Stimulated activated CD8-positive, alpha-beta memory T cell treated with anti-CD3 and anti-CD28 coated beads, Interleukin-4, amount 100 ng/mL, for 24 hours (primary cell): ENCODE data around the gene CCDC127.
A peak's percentile ranks its signal among the peaks of the same experiment; 100 is the strongest.
"Not testable (repeated sequence)": the region's sequence is repeated elsewhere in the genome, so short reads cannot be mapped to it uniquely, and the experiment has no call there.

Source experiments
- DNase-seq: peaks from one replicate; pipeline ENCODE4 v3.0.0-alpha.2; 2020; ENCODE audit warnings: low read depth

CCDC127 gene, protein sequence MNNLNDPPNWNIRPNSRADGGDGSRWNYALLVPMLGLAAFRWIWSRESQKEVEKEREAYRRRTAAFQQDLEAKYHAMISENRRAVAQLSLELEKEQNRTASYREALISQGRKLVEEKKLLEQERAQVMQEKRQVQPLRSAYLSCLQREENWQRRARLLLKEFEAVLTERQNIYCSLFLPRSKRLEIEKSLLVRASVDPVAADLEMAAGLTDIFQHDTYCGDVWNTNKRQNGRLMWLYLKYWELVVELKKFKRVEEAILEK

DNA sequence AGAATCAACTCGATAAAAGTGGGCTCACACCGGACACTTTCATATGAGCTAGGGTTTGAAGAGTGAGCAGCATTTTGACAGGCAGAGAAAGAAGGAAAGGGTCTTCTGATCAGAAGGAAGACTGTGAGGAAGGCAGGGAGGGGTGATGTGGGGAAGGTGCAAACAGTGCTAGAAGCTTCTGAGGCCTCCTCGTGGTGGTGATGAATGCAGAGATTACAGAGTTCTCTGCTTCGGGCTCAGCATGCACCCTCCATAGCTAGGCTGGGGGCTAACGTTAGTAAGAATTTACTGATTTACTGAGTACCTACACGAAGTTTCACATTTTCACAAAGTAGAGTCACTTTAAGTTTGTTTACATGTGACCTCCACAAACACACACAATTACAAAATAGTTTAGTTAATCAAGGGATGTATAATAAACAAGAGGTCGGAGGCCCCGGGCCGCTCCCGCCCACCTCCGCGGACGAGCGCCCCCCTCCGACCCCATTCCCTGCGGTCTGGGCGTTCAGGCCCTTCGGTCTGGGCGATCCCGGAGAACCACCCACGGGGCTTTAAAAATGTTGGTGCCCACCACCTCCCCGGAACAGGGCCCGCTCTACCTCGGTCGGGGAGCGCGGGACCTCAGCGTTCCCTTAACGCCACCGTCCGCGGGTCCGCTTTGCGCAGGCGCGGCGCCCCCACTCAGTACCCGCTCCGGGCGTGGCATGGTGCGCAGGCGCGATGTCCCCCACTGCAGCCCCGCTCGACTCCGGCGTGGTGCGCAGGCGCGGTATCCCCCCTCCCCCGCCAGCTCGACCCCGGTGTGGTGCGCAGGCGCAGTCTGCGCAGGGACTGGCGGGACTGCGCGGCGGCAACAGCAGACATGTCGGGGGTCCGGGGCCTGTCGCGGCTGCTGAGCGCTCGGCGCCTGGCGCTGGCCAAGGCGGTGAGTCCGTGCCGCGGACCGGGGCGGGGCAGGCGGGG lies at the start of gene CCDC127, which contains the start of gene SDHA:
Gene CCDC127, minus strand, starts transcription at position 660 of the 963 bp plus-strand sequence. CDS start 1,304 bp downstream, outside the sequence.
Gene SDHA, plus strand, starts transcription at position 827 of the 963 bp plus-strand sequence. Its CDS starts 36 bp downstream, at position 863.
- DNase-seq = peak; percentile 97

DNA sequence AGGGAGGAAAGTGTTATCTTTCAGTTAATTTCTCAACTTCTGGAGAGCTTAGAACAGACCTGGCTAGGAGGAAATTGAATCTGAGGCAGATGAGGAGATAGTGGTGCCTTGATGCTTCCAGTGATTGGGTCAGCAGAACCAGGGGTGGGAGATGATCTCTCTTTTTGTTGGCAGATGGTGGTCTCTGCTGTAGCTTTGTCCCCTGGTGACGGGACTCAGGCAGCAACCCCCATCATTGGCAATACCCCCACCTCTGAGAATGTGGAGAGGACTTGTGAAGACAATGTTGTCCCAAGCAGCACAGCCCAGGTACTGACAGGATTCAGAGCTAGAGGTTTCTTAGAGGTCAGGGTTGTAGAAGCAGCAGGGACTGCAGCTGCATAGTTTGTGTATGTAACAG lies 49.8 kb upstream of the CCDC127 start:
- no peak for DNase-seq

DNA sequence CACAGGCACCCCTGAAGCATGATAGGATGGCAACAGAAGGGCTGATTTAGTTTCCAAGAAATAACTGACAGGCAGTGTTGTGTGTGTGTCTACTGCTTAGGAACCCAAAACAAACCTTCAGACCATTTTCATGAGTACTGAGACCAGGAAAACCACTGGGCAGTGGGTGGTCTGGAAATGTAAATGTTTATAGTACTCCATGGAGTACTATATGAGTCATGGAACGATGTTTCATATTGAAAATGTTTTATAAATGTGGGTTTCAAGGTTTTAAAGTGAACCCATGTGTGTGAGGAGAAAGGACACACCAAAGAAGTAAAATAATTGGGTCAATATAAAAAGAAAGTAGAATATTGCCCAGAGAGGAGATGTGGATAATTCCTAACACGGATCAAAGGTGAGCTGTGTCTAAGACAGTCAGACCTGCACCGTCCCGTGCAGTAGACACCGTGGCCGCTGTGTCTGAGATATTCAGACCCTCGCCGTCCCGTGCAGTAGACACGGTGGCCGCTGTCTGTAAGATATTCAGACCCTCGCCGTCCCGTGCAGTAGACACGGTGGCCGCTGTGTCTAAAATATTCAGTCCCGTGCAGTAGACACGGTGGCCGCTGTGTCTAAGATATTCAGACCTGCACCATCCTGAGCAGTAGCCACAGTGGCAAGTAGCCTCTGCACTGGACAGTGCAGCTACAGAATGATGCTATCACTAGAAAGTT lies 48.5 kb upstream of the CCDC127 start:
- not testable (repeated sequence) for DNase-seq

DNA sequence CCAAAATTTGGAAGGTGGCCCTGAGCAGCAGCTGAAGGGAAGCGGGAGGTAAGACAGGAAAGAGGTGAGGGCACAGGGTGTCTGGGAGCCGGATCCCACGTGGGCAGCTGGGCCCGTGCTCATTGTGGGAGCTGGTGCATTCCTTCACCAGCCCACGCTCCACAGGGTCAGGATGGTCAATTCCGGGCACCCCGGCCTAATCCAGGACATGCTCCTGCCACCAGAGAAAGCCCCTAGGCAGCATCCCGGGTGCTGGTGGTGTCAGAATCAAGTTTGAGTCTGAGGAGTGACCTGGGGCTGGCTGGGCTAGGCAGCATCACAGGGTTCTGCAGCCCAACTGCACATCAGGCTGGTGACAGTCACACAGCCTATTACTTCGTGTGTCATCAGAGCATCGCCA lies 46.4 kb upstream of the CCDC127 start:
- no peak for DNase-seq

DNA sequence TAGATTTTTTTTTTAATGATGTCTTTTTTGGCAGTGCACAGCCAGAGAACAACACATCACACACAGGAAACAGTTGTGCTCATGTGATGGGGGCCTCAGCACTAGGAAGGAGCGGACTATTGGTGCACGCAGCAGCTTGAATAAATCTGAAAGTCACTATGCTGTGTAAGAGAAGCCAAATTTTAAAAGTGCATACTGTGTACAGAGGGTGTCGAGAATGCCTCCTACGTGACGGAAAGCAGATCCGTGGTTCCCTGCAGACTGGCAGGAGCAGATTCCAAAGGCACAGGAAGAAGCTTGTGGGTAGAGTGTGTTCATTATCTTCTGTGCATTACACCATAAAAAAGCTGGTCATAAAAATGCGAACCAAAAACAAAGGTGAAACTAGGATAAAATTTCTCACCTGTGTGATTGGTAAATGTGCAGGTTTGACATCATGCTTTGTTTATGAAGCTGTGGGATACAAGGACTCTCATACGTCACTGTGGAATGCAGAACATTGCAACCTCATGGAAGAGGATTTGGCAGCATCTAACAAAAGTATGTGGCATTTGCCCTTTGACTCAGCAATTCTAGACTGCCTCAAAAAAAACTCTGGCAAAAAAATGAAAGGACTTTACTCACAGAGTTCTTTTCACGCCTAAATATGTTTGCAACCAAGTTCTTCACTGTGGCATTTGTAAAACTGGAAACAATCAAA lies 45.5 kb upstream of the CCDC127 start:
- DNase-seq = not testable (repeated sequence)

DNA sequence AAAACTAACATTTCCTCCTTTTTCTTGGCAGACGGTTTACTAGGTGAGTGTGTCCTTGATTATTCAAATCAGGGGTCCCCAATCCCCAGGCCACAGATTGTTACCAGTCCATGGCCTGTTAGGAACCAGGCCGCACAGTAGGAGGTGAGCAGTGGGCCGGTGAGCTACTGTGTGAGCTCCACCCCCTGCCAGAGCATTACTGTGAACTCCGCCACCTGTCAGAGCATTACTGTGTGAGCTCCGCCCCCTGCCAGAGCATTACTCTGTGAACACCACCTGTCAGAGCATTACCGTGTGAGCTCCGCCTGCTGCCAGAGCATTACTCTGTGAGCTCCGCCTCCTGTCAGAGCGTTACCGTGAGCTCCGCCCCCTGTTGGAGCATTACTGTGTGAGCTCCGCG lies 39.2 kb upstream of the CCDC127 start:
- no peak for DNase-seq

DNA sequence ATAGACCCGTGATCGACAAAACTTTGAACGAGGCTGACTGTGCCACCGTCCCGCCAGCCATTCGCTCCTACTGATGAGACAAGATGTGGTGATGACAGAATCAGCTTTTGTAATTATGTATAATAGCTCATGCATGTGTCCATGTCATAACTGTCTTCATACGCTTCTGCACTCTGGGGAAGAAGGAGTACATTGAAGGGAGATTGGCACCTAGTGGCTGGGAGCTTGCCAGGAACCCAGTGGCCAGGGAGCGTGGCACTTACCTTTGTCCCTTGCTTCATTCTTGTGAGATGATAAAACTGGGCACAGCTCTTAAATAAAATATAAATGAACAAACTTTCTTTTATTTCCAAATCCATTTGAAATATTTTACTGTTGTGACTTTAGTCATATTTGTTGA lies 38.4 kb upstream of the CCDC127 start:
- not testable (repeated sequence) for DNase-seq

DNA sequence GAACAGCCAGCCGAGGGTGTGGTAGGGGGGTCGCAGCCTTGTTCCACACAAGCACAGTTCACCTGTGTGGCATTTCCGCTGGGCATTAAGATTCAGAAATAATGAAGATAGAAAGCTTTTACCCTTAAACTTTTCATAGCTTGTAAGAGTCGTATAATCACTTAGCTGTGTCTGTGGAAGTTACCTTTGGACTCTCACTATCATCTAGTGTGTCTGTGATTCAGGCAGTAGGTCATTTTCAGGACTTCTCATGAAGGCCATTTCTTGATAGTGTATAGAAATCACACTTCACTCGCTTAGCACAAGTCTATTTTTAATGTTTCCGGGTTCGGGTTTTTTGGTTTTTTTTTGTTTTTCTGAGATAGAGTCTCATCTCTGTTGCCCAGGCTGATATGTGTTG lies 37.2 kb upstream of the CCDC127 start:
- DNase-seq = not testable (repeated sequence)

DNA sequence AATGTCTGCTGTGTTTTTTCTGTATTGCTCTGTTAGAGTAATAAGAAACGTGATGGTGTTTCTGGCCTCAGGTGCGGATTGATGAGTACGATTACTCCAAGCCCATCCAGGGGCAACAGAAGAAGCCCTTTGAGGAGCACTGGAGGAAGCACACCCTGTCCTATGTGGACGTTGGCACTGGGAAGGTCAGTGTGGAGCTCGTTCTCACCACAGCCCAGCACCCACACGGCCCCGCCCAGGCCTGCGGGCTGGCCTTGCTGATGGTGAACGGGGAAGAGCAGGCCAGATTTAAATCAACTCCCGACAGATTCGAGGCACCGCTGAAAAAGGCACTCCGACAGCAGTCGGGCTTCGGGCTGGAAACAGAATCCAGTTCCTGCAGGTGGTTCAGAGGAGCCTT lies 36.4 kb upstream of the CCDC127 start:
- not testable (repeated sequence) for DNase-seq

DNA sequence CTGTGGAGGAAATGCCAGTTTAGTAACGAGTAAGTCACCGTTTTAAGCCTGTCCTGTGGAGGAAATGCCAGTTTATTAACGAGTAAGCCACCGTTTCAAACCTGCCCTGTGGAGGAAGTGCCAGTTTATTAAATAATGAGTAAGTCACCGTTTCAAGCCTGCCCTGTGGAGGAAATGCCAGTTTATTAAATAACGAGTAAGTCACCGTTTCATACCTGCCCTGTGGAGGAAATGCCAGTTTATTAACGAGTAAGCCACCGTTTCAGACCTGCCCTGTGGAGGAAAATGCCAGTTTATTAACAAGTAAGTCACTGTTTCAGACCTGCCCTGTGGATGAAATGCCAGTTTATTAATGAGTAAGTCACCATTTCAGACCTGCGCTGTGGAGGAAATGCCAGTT lies 34.6 kb upstream of the CCDC127 start:
- no peak for DNase-seq

DNA sequence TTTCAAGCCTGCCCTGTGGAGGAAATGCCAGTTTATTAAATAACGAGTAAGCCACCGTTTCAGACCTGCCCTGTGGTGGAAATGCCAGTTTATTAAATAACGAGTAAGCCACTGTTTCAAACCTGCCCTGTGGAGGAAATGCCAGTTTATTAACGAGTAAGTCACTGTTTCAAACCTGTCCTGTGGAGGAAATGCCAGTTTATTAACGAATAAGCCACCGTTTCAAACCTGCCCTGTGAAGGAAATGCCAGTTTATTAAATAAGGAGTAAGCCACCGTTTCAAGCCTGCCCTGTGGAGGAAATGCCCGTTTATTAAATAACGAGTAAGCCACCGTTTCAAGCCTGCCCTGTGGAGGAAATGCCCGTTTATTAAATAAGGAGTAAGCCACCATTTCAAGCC lies 34.0 kb upstream of the CCDC127 start:
- not testable (repeated sequence) for DNase-seq

DNA sequence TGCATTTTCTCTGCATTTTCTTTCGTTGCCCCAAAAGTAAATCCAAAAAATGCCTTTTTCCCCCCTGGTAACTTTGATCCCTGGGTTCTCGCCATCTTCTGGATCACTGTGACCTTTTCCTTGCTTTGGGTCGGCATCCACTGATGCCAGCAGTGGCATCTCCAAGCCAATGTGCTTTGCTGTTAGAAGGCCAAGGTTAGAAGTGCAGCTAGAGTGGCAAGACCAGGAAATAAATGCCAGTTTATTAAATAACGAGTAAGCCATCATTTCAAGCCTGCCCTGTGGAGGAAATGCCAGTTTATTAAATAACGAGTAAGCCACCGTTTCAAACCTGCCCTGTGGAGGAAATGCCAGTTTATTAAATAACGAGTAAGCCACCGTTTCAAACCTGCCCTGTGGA lies 33.6 kb upstream of the CCDC127 start:
- not testable (repeated sequence) for DNase-seq

DNA sequence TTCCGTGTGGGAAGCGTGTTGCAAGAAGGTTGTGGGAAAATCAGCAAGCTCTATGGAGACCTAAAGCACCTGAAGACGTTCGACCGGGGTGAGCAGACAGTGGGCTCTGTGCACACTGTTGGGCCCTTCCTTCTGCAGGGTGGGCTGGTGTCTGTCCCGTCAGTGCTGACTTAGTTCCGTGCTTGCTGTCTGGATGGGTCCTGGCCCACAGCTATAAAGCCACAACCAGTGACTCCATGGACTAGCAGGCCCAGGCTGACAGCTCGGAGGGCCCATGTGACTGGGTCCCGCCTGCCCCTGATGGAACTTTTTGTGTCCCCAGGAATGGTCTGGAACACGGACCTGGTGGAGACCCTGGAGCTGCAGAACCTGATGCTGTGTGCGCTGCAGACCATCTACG lies 33.1 kb upstream of the CCDC127 start:
- not testable (repeated sequence) for DNase-seq

DNA sequence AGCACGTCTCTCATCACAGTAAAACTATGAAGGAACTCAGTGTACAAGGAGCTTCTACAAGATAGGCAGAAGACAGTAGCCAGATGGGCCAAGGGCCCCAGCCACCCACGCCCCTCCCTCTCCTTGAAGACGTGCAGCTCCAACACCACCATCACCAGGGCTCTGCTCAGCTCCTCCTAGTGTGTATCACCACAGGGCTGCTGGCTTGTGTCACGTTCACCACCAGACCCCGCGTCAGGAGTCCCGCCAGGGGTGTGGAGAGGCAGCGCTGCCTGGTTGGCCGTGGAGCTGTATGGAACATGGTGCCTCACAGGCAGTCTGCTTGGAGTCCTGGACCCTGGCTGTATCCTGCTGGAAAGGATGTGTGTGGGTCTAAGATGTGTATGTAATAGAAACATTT lies 32.4 kb upstream of the CCDC127 start:
- not testable (repeated sequence) for DNase-seq

DNA sequence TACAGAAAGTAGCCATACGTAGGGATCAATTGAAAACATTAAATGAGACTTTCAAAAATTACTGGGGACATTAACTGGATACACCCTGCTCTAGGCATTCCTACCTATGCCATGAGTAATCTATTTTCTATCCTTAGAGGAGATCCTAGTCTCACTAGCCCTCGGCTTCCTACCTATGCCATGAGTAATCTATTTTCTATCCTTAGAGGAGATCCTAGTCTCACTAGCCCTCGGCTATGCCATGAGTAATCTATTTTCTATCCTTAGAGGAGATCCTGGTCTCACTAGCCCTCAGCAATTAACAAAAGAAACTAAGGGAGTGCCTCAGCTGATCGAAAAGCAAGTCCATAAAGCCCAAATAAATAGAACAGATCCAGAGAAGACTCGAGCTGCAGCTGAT lies 27.8 kb upstream of the CCDC127 start:
- DNase-seq = not testable (repeated sequence)

DNA sequence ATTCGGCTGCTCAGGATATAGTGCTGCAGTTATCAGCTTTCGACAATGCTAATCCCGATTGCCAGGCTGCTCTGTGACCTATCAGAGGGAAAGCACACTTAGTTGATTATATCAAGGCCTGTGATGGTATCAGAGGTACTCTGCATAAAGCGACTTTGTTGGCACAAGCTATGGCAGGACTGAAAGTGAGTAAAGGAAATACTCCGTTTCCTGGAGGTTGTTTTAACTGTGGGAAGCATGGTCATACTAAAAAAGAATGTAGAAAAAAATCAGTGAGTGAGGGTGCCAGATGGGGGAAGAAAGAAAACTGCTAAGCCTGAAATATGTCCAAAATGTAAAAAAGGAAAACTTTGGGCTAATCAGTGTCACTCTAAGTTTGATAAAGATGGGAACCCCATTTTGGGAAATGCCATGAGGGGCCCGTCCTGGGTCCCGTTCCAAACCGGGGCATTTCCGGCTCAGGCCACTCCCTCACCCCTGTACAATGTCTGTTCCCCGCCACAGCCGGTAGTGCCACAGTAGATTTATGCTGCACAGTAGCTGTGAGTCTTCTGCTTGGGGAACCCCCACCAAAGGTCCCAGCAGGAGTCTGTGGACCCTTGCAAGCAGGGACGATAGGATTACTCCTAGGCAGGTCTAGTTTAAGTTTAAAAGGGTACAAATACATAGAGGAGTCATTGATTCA lies 25.9 kb upstream of the CCDC127 start:
- not testable (repeated sequence) for DNase-seq

DNA sequence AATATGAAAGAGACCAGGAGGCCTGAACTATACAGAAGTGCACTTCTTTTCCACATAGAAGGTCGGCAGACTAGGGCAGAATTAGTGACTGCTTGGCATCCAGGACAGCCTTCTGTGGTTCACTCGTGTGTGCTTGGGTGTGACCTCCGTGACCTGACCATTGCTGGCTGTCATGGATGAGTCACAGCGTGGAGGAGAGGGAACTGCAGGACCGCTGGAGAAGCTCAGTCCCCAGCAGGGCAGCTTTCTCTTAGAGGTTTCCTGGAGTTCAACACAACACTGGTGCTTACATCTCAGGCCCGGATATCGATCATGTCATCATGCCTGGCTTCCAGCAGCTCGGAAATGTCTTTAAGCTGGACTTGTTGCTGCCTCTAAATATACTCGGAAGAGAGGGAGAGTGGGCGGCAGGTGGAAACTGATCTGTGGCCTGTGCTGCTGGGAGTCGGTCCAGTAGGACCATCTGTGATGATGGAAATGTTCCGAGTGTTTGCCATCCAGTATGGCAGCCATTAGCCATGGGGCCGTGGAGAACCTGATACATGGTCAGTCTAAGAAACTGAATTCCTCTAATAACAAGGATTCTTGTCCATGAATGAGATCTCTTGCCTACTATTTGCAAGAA lies 23.2 kb upstream of the CCDC127 start:
- DNase-seq = not testable (repeated sequence)

DNA sequence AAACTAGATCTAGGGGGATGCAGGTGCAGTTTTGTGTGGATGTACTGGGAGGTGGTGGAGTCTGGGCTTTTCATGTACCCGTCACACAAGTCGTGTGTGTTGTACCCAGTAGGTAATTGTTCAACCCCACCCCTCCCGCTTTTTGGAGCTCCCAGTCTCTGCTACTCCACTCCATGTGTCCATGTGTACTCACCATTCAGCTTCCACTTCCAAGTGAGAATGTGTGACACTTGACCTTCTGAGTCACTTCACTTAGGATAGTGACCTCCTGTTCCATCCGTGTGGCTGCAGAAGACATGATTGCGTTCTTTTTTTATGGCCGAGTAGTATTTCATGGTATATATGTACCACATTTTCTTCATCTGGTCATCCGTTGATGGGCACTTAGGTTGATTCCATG lies 22.6 kb upstream of the CCDC127 start:
- not testable (repeated sequence) for DNase-seq

DNA sequence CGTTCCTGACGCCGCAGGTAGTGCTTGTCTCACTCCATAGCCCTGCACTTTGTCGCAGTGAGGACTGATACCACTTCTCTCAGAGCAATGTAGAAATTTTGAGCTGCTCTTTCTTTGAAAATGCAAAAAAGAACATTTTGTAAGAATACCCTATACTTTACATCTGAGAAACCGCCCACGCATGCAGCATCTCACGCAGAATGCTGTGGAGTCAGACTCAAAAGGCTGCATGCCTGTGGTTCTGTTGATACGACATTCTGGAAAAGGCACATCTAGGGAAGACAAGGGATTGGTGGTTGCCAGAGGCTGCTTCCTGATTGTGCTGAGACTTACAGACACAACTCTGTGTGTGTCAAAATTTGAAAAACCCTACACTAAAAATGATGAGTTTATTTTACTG lies 20.0 kb upstream of the CCDC127 start:
- not testable (repeated sequence) for DNase-seq

DNA sequence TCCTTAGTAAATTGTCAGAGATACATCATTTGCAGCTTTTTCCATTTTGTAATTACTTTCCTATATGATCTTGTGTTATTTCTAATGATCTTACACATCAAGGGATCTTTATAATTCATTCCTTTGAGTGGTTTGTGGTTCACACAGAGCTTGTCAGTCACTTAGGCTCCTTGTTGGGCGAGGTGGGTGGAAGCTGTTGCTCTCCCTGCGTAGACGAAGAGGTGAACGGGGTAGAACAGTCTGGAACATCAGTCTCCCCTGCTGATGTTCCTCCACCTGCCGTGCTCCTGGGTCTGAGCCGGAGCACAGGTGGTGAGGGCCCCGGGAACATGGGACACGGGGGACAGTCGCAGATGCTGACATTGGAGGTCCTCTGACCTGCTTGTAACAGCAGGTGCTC lies 17.6 kb upstream of the CCDC127 start:
- not testable (repeated sequence) for DNase-seq

DNA sequence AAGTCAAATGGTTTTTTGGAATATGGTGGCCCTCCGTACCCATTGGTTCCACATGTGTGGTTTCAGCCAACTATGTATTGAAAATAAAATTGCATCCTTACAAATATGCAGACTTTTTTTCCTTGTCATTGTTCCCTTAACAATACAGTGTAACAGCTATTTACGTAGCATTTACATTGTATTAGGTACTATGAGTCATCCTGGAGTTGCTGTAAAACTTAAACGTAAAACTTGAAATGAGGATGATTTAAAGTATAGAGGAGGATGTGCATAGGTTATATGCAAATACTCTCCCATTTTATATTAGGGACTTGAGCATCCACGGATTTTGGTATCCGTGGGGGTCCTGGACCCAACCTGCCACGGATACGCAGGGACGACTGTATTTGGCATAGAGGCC lies 16.5 kb upstream of the CCDC127 start:
- no peak for DNase-seq
